Gastroesophageal sphincter (tissue), 3 donors: Measurements from ENCODE around the gene PRPSAP1.

Experiments used
- EP300 ChIP-seq: sonication (generic); formaldehyde crosslinking; IDR thresholded peaks from one replicate; pipeline ENCODE4 v1.6.1; 2017; ENCODE audit warnings: antibody characterized with exemption, mild to moderate bottlenecking
- POLR2A ChIP-seq, 2 donors: fragments of 450-650 bp; IDR thresholded peaks; one replicate each; pipeline ENCODE4 v1.6.1; 2017; ENCODE audit warnings: antibody characterized with exemption in 2 of 2, mild to moderate bottlenecking in 2 of 2, moderate library complexity in 1 of 2
- TF ChIP-seq, protein P1 (sequence below), 4 experiments: fragments of 200-600 bp in 2 of 4; fragments of 450-650 bp in 2 of 4; sonication (generic) in 1 of 4; IDR thresholded peaks; one replicate each; pipeline ENCODE4 v1.5.1; 2017 to 2019; ENCODE audit warnings: antibody characterized with exemption in 4 of 4, mild to moderate bottlenecking in 2 of 4, moderate library complexity in 2 of 4

DNA sequence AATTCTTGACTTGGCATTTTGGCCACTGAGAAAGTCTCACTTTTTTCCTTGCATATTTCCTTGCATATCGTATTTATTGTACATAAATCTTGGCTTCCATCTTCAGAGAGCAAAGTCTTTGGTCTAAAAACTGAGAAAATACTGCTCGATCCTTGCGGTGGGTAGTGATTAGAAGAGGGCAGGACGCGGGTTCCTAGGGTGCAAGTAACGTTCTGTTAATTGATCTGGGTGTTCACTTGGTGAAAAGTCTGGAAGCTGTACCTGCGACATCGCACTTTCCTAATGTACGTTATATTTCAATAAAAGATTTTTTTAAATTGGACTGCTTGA lies 89.3 kb downstream of the PRPSAP1 start:
- no peak for TF ChIP-seq POLR2A (IDR thresholded peaks at IDR 0.05)
- TF ChIP-seq, protein P1, sequence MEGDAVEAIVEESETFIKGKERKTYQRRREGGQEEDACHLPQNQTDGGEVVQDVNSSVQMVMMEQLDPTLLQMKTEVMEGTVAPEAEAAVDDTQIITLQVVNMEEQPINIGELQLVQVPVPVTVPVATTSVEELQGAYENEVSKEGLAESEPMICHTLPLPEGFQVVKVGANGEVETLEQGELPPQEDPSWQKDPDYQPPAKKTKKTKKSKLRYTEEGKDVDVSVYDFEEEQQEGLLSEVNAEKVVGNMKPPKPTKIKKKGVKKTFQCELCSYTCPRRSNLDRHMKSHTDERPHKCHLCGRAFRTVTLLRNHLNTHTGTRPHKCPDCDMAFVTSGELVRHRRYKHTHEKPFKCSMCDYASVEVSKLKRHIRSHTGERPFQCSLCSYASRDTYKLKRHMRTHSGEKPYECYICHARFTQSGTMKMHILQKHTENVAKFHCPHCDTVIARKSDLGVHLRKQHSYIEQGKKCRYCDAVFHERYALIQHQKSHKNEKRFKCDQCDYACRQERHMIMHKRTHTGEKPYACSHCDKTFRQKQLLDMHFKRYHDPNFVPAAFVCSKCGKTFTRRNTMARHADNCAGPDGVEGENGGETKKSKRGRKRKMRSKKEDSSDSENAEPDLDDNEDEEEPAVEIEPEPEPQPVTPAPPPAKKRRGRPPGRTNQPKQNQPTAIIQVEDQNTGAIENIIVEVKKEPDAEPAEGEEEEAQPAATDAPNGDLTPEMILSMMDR (IDR thresholded peaks at IDR 0.05): no peak
- no peak for TF ChIP-seq EP300
